ENCODE measurements around the gene SLC8A2.

DNA sequence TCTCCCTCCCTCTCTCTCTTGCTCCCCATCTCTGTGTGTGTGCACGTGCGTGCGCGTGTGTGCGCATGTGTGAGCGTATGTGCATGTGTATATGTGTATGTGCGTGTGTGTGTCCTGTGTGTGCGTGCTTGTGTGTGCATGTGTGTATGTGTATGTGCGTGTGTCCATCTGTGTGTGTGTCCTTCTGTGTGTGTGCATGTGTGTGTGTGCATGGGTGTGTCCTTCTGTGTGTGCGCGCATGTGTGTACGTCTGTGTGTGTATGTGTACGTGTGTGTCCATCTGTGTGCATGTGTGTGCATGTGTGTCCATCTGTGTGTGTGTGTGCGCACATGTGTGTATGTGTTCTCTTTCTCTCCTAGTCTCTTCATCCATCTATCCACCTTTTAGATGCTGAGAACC is 12.2 kb downstream of the SLC8A2 start:
- TF ChIP-seq, protein P1, sequence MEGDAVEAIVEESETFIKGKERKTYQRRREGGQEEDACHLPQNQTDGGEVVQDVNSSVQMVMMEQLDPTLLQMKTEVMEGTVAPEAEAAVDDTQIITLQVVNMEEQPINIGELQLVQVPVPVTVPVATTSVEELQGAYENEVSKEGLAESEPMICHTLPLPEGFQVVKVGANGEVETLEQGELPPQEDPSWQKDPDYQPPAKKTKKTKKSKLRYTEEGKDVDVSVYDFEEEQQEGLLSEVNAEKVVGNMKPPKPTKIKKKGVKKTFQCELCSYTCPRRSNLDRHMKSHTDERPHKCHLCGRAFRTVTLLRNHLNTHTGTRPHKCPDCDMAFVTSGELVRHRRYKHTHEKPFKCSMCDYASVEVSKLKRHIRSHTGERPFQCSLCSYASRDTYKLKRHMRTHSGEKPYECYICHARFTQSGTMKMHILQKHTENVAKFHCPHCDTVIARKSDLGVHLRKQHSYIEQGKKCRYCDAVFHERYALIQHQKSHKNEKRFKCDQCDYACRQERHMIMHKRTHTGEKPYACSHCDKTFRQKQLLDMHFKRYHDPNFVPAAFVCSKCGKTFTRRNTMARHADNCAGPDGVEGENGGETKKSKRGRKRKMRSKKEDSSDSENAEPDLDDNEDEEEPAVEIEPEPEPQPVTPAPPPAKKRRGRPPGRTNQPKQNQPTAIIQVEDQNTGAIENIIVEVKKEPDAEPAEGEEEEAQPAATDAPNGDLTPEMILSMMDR (IDR thresholded peaks at IDR 0.05; ENCODE audit: low read length): no peak
- TF ChIP-seq EZH2 (optimal IDR thresholded peaks at IDR 0.05; ENCODE audit: low read depth, low read length): no peak
- TF ChIP-seq EZH2phosphoT487 (IDR thresholded peaks at IDR 0.05; ENCODE audit: low read length): no peak
